ENCODE data around the gene BCL2. TPM values are rescaled to one million over a fixed set of nuclear protein-coding genes. Genes with fewer than 3 reads are reported as not detected.

Gene BCL2
- total RNA-seq, 1 experiment from 2014 or later = 1.3 TPM

DNA sequence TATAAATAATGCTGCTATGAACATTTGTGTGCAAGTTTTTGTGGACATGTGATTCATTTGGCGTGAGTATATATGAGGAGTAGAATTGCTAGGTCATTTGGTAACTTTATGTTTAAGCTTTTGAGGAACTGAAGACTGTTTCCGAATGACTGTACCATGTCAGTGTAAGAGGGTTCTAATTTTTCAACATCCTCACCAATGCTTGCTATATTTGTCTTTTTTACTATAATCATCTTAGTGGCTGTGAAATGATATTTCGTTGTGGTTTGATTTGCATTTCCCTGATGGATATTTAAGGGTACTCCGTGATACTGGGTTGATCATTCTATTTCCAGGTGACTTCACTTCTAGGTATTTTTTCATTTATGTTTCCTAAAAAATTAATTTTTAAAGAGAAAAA, 241.1 kb downstream of the BCL2 start:
- Mint-ChIP-seq H3K27me3 (ENCODE audit: low read depth) (no peaks in the 10 kb centered on the region; the same call in 1 of the 2 replicates), H3K4me3 (no peak overlapping the region), H3K9me3 (peaks cover 0 to 3% of the 10 kb centered on the region in 2 experiments; a peak in 2 of 5 replicates), H3K4me1 (peaks cover 11 to 17% of the 10 kb centered on the region in 2 experiments; a peak in 3 of 4 replicates), H3K27ac (no peak overlapping the region), H3K36me3 (ENCODE audit: insufficient read depth in 1 of 3, low read depth in 3 of 3) (no peaks in the 10 kb centered on the region)
- TF ChIP-seq, protein P1, sequence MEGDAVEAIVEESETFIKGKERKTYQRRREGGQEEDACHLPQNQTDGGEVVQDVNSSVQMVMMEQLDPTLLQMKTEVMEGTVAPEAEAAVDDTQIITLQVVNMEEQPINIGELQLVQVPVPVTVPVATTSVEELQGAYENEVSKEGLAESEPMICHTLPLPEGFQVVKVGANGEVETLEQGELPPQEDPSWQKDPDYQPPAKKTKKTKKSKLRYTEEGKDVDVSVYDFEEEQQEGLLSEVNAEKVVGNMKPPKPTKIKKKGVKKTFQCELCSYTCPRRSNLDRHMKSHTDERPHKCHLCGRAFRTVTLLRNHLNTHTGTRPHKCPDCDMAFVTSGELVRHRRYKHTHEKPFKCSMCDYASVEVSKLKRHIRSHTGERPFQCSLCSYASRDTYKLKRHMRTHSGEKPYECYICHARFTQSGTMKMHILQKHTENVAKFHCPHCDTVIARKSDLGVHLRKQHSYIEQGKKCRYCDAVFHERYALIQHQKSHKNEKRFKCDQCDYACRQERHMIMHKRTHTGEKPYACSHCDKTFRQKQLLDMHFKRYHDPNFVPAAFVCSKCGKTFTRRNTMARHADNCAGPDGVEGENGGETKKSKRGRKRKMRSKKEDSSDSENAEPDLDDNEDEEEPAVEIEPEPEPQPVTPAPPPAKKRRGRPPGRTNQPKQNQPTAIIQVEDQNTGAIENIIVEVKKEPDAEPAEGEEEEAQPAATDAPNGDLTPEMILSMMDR (conservative IDR thresholded peaks at IDR 0.05) = no peak
- no peak overlapping the region for H2BK20ac ChIP-seq (ENCODE audit: low read depth, low read length, poor library complexity, severe bottlenecking)
- H3K23ac ChIP-seq (ENCODE audit: insufficient read length, low read depth, low read length) = no peak overlapping the region
- H3K4me2 ChIP-seq (ENCODE audit: insufficient read depth, insufficient read length, low read length) = no peak overlapping the region
- H3K79me1 ChIP-seq (ENCODE audit: insufficient read depth, low read depth, low read length, poor library complexity, severe bottlenecking) = no peaks in the 10 kb centered on the region
- H3K4ac ChIP-seq (ENCODE audit: low read depth, low read length) = no peak overlapping the region
- H3K23me2 ChIP-seq (ENCODE audit: insufficient read length, low read depth, low read length, poor library complexity, severe bottlenecking) = no peaks in the 10 kb centered on the region
- H3K18ac ChIP-seq (ENCODE audit: insufficient read length, low read depth, low read length) = no peak overlapping the region
- H4K8ac ChIP-seq (replicated peaks; ENCODE audit: insufficient read length, low read depth, low read length) = no peak overlapping the region
- H2BK120ac ChIP-seq (ENCODE audit: low read depth, low read length, poor library complexity, severe bottlenecking) = peak overlapping the region; percentile 61
- H3K79me2 ChIP-seq (ENCODE audit: insufficient read depth, low read length) = no peaks in the 10 kb centered on the region
- no peak overlapping the region for H3K27ac ChIP-seq (ENCODE audit: insufficient read length, low read depth, low read length)
- no peak overlapping the region for H2BK15ac ChIP-seq (ENCODE audit: low read depth, low read length)
- no peak overlapping the region for H4K91ac ChIP-seq (ENCODE audit: insufficient read length, low read depth, low read length)
- no peaks in the 10 kb centered on the region for H3K9me3 ChIP-seq (ENCODE audit: control insufficient read depth, low read depth, low read length)
- H3K4me1 ChIP-seq (ENCODE audit: insufficient read depth, low read length) = no peaks in the 10 kb centered on the region; the same call in 1 of the 2 replicates
- H2BK12ac ChIP-seq (ENCODE audit: insufficient read length, low read depth, low read length) = no peak overlapping the region
- no peak overlapping the region for H2AK5ac ChIP-seq (ENCODE audit: insufficient read length, low read length)
- H3K56ac ChIP-seq (ENCODE audit: insufficient read length, low read depth, low read length) = no peak overlapping the region
- no CpG with 5 or more reads among the region's 4 CpGs for WGBS (ENCODE audit: extremely low coverage, insufficient read length, low lambda C conversion rate)
- H2AFZ ChIP-seq (ENCODE audit: low read length) = no peak overlapping the region
- H3K9ac ChIP-seq (ENCODE audit: extremely low read depth, insufficient read length, low read length) = no peak overlapping the region
- H2BK5ac ChIP-seq (ENCODE audit: insufficient read length, low read length) = no peak overlapping the region
- H3T11ph ChIP-seq (ENCODE audit: low read length) = no peak overlapping the region
- no peak for DNase-seq
- H3K14ac ChIP-seq (ENCODE audit: insufficient read depth, low read length) = no peak overlapping the region
- no peaks in the 10 kb centered on the region for H4K20me1 ChIP-seq (ENCODE audit: control insufficient read depth, insufficient read depth, insufficient read length)
- no peaks in the 10 kb centered on the region for H3K27me3 ChIP-seq (ENCODE audit: insufficient read depth, low read length)
- no peak overlapping the region for H4K5ac ChIP-seq (ENCODE audit: insufficient read length, low read depth, low read length)

Measured in H9 (cell line).